ENCODE data around the gene GTF2A2. TPM values are rescaled to one million over a fixed set of nuclear protein-coding genes. Genes with fewer than 3 reads are reported as not detected.

Gene GTF2A2
- total and polyA plus RNA-seq, 10 of the 15 experiments (the other 5 are each of a cell fraction or from before 2014, with no cell fraction given) = 89.2 to 565 (median 137) TPM

DNA sequence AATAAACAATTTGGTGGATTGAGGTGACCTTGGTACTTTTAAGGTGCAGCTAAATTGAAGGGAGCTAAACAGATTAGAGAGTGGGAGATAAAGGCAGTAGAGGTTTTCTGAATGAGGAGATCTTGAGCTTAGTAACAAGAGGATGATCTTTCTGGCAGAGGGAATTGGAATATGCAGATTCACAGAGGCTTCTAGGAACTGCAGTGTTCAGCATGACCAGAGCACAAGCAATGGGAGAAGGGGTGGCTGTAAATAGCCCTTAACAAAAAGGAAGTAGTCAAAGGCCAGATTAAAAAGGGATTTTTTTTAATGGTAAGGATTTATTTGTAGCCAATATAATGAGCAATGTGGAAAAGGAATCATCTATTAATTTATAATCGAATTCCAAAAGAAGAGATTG lies 37.5 kb upstream of the GTF2A2 start:
- Histone ChIP-seq H3K4me2 (ENCODE audit: control insufficient read depth, insufficient read depth) (no peak overlapping the region), H3K79me2 (ENCODE audit: control insufficient read depth, insufficient read depth, low read length) (no peaks in the 10 kb centered on the region), H3K36me3 (ENCODE audit: control insufficient read depth in 2 of 2, insufficient read depth in 2 of 2, low read length in 1 of 2) (no peaks in the 10 kb centered on the region), H3K27ac (ENCODE audit: control insufficient read depth, insufficient read depth) (no peak overlapping the region), H3K4me3 (no peak overlapping the region), H2AFZ (ENCODE audit: control insufficient read depth, low read depth, low read length) (no peak overlapping the region), H4K20me1 (ENCODE audit: control insufficient read depth, insufficient read depth) (no peaks in the 10 kb centered on the region), H3K9ac (ENCODE audit: control insufficient read depth, insufficient read depth, low read length) (no peak overlapping the region), H3K4me1 (ENCODE audit: control insufficient read depth, insufficient read depth, low read length) (no peaks in the 10 kb centered on the region), H3K27me3 (replicated peaks in 1 of 2; ENCODE audit: control insufficient read depth in 2 of 2, insufficient read depth in 2 of 2, low read length in 1 of 2) (no peaks in the 10 kb centered on the region), H3K9me3 (replicated peaks; ENCODE audit: control insufficient read depth, insufficient read depth, low read length) (no peaks in the 10 kb centered on the region)
- WGBS (ENCODE audit: insufficient coverage, insufficient replicate concordance, low lambda C conversion rate, missing lambda C conversion rate) = 8% methylated on average over 1 of the region's 1 CpG
- FAIRE-seq = no peak
- intact Hi-C loops (cut with micrococcal nuclease; ENCODE audit: unreplicated experiment) (loop anchor here (10.0 kb wide), 2 partner anchors 490 to 630 kb away; no protein-coding TSS in a partner anchor), in situ Hi-C loops (cut with MboI) (no loop called here)
- no peak for DNase-seq (ENCODE audit: low read depth, low spot score)
- no TSS peak for BruUV-seq (replicated peaks)
- ChIA-PET CTCF (no interaction called here), RAD21 (ENCODE audit: unreplicated experiment) (no interaction called here), SMC1A (ENCODE audit: uncharacterized antibody, unreplicated experiment) (no interaction called here), POLR2A (no interaction called here)
- ATAC-seq = no peak
- TF ChIP-seq, protein P1, sequence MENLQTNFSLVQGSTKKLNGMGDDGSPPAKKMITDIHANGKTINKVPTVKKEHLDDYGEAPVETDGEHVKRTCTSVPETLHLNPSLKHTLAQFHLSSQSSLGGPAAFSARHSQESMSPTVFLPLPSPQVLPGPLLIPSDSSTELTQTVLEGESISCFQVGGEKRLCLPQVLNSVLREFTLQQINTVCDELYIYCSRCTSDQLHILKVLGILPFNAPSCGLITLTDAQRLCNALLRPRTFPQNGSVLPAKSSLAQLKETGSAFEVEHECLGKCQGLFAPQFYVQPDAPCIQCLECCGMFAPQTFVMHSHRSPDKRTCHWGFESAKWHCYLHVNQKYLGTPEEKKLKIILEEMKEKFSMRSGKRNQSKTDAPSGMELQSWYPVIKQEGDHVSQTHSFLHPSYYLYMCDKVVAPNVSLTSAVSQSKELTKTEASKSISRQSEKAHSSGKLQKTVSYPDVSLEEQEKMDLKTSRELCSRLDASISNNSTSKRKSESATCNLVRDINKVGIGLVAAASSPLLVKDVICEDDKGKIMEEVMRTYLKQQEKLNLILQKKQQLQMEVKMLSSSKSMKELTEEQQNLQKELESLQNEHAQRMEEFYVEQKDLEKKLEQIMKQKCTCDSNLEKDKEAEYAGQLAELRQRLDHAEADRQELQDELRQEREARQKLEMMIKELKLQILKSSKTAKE (IDR thresholded peaks at IDR 0.05; ENCODE audit: low read depth, poor library complexity, severe bottlenecking) = no peak
- TF ChIP-seq RAD21 (IDR thresholded peaks at IDR 0.05; ENCODE audit: insufficient read depth, low read depth, low read length) = no peak
- TF ChIP-seq ZNF622 (IDR thresholded peaks at IDR 0.05) = no peak
- TF ChIP-seq, protein P2, sequence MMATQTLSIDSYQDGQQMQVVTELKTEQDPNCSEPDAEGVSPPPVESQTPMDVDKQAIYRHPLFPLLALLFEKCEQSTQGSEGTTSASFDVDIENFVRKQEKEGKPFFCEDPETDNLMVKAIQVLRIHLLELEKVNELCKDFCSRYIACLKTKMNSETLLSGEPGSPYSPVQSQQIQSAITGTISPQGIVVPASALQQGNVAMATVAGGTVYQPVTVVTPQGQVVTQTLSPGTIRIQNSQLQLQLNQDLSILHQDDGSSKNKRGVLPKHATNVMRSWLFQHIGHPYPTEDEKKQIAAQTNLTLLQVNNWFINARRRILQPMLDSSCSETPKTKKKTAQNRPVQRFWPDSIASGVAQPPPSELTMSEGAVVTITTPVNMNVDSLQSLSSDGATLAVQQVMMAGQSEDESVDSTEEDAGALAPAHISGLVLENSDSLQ (IDR thresholded peaks at IDR 0.05) = no peak
- TF ChIP-seq NFIC (IDR thresholded peaks at IDR 0.05; ENCODE audit: low read depth, low read length) = no peak
- TF ChIP-seq CREB1 (IDR thresholded peaks at IDR 0.05; ENCODE audit: low read depth) = no peak
- no peak for TF ChIP-seq HCFC1 (IDR thresholded peaks at IDR 0.05; ENCODE audit: low read length)
- TF ChIP-seq, protein P3, sequence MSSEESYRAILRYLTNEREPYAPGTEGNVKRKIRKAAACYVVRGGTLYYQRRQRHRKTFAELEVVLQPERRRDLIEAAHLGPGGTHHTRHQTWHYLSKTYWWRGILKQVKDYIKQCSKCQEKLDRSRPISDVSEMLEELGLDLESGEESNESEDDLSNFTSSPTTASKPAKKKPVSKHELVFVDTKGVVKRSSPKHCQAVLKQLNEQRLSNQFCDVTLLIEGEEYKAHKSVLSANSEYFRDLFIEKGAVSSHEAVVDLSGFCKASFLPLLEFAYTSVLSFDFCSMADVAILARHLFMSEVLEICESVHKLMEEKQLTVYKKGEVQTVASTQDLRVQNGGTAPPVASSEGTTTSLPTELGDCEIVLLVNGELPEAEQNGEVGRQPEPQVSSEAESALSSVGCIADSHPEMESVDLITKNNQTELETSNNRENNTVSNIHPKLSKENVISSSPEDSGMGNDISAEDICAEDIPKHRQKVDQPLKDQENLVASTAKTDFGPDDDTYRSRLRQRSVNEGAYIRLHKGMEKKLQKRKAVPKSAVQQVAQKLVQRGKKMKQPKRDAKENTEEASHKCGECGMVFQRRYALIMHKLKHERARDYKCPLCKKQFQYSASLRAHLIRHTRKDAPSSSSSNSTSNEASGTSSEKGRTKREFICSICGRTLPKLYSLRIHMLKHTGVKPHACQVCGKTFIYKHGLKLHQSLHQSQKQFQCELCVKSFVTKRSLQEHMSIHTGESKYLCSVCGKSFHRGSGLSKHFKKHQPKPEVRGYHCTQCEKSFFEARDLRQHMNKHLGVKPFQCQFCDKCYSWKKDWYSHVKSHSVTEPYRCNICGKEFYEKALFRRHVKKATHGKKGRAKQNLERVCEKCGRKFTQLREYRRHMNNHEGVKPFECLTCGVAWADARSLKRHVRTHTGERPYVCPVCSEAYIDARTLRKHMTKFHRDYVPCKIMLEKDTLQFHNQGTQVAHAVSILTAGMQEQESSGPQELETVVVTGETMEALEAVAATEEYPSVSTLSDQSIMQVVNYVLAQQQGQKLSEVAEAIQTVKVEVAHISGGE (CRISPR knock-in tag; IDR thresholded peaks at IDR 0.05) = no peak
- no peak for TF ChIP-seq ZZZ3 (IDR thresholded peaks at IDR 0.05; ENCODE audit: control insufficient read depth, insufficient read length, low read depth)
- TF ChIP-seq EP300 (IDR thresholded peaks at IDR 0.05; ENCODE audit: borderline replicate concordance in 1 of 2, control insufficient read depth in 1 of 2, low read depth in 2 of 2, low read length in 2 of 2) = no peak
- TF ChIP-seq, protein P4, sequence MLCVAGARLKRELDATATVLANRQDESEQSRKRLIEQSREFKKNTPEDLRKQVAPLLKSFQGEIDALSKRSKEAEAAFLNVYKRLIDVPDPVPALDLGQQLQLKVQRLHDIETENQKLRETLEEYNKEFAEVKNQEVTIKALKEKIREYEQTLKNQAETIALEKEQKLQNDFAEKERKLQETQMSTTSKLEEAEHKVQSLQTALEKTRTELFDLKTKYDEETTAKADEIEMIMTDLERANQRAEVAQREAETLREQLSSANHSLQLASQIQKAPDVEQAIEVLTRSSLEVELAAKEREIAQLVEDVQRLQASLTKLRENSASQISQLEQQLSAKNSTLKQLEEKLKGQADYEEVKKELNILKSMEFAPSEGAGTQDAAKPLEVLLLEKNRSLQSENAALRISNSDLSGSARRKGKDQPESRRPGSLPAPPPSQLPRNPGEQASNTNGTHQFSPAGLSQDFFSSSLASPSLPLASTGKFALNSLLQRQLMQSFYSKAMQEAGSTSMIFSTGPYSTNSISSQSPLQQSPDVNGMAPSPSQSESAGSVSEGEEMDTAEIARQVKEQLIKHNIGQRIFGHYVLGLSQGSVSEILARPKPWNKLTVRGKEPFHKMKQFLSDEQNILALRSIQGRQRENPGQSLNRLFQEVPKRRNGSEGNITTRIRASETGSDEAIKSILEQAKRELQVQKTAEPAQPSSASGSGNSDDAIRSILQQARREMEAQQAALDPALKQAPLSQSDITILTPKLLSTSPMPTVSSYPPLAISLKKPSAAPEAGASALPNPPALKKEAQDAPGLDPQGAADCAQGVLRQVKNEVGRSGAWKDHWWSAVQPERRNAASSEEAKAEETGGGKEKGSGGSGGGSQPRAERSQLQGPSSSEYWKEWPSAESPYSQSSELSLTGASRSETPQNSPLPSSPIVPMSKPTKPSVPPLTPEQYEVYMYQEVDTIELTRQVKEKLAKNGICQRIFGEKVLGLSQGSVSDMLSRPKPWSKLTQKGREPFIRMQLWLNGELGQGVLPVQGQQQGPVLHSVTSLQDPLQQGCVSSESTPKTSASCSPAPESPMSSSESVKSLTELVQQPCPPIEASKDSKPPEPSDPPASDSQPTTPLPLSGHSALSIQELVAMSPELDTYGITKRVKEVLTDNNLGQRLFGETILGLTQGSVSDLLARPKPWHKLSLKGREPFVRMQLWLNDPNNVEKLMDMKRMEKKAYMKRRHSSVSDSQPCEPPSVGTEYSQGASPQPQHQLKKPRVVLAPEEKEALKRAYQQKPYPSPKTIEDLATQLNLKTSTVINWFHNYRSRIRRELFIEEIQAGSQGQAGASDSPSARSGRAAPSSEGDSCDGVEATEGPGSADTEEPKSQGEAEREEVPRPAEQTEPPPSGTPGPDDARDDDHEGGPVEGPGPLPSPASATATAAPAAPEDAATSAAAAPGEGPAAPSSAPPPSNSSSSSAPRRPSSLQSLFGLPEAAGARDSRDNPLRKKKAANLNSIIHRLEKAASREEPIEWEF (IDR thresholded peaks at IDR 0.05; ENCODE audit: insufficient replicate concordance, low read depth, low read length) = no peak
